Epidermal melanocyte (primary cell): ENCODE measurements around the gene KCNQ1.
"Not testable (repeated sequence)": the region's sequence is repeated elsewhere in the genome, so short reads cannot be mapped to it uniquely, and the experiment has no call there.

Experiments used
- DNase-seq: peaks from one replicate; pipeline ENCODE4 v3.0.0; 2011; ENCODE audit warnings: low spot score; ENCODE audit not compliant: insufficient read length

KCNQ1 gene

GRCh38 chr11:2590131-2590964 is 145.5 kb downstream of the KCNQ1 start:
- DNase-seq = no peak

GRCh38 chr11:2590965-2591754 is 146.4 kb downstream of the KCNQ1 start:
- DNase-seq = no peak

- no peak for DNase-seq
Measured at GRCh38 chr11:2591805-2592204, 147.0 kb downstream of the KCNQ1 start.

GRCh38 chr11:2592559-2593392 is 148.0 kb downstream of the KCNQ1 start:
- DNase-seq = no peak

DNA sequence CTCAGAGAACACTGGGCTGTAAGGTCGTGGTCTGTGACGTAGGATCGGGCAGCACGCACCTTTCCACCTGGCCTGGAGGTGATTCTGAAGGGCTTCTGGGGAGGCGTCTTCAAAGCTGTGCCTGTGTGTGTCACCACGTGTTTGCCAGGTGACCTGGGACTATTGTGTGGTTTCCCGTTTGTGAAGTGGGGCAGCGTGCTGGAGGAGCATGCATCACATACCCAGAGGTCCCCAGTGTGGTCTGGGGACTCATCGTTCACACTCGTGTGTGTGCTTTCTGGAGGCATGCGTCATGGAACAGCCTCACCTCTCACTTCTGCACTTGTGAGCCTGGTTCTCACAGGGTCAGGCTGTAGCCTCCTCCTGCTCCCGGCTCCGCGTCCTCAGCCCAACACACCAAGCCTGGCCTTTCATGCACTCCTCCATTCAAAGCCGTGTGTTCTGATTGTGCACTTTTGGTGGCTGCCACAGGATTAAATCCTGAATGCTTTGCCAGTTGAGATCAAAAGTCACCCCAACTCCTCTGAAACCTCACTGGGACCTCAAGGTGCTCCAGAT is 148.7 kb downstream of the KCNQ1 start:
- DNase-seq = no peak

GRCh38 chr11:2594267-2594666 is 149.5 kb downstream of the KCNQ1 start:
- no peak for DNase-seq

DNA sequence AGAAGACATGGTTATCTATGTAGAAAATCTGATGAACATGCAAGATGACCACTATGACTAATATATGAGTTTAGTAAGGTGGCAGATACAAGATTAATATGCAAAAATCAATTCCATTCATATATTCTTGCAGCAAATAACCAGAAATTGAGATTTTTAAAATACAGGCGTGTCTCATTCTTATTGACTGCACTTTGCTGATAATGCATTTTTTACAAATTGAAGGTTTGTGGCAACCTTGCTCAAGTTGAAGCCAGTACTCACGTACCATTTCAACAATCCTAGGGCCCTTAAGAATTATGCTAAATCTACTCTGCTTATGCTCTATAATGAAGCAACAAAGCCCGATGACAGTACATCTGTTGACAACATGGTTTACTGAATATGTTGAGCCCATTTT is 150.4 kb downstream of the KCNQ1 start:
- no peak for DNase-seq

DNA sequence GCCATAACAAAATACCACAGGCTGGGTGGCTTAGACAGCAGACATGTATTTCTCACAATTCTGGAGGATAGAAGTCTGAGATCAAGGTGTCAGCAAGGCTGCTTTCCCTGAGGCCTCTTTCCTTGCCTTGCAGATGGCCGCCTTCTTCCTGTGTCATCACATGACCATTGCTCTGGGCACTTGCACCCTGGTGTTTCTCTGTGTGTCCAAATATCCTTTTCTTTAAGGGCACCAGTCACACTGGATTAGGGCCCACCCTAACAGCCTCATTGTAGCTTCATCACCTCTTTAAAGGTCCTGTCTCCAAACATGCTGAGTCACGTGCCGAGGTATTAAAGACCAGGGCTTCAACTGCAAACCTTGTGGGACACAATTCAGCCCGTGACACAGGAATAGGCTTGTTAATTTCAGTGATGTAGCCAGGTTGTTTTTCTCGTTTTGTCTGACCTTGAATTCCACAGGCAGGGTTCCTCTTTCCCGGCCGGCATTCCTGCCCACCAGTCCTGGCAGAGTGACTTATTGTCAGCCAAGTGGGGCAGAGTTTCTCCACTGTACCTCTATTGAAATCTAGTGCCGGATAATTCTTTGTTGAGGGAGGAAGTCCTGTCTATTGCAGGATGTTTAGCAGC is 154.9 kb downstream of the KCNQ1 start:
- no peak for DNase-seq

GRCh38 chr11:2609345-2609744 is 164.5 kb downstream of the KCNQ1 start:
- DNase-seq = no peak

DNA sequence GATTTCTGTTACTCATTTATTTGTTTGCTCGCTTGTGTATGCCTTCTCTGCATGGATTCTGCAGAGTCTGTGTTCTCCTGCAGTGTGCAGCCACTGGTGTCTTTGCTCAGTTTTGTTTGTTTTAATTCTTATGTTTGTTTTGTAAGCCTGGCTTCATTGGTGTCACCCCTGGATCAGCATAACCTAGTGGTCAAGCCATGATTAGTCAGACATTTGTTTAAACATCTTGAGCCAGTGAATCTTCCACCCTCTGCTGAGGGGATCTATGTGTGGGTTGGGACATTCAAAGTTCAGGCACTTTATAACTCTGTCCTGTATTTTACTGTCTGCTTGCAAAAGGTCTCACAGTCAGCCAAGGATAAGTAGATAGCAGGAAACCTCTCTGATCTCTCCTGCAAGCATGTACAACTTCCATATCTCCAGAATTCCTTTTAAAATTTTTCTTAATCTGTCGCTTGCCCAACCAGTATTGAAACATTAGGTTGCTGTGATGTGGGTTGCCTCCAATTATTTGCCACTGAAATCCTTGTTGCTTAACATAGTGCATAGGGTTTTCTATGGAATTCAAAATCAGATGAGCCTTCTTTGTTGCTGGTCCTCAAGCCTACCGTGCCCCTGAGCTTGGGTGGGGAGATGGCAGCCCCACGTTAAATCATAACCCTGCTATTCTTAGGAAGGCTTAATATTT is 168.2 kb downstream of the KCNQ1 start:
- no peak for DNase-seq

DNA sequence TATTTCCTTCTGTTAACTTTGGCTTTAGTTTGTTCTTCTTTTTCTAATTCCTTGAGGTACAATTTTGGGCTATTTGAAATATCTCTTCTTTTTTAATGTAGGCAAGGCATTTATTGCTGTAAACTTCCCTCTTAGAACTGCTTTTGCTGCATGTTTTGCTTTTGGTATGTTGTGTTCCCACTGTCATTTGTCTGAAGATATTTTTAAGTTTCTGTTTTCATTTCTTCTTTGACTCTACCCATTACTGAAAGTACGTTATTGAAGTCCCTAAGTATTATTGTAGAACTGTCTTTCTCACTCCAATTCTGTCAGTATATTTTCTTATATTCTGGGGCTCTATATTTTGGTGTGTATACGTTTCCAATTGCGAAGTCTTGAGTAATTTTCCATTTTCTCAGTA is 177.1 kb downstream of the KCNQ1 start:
- no peak for DNase-seq

- DNase-seq = no peak
Measured at GRCh38 chr11:2625183-2625582, 180.4 kb downstream of the KCNQ1 start.

GRCh38 chr11:2630679-2631078 is 185.9 kb downstream of the KCNQ1 start:
- no peak for DNase-seq

GRCh38 chr11:2631161-2631560 is 186.4 kb downstream of the KCNQ1 start:
- DNase-seq = no peak

- not testable (repeated sequence) for DNase-seq
Measured at GRCh38 chr11:2639763-2640162, 195.0 kb downstream of the KCNQ1 start.

DNA sequence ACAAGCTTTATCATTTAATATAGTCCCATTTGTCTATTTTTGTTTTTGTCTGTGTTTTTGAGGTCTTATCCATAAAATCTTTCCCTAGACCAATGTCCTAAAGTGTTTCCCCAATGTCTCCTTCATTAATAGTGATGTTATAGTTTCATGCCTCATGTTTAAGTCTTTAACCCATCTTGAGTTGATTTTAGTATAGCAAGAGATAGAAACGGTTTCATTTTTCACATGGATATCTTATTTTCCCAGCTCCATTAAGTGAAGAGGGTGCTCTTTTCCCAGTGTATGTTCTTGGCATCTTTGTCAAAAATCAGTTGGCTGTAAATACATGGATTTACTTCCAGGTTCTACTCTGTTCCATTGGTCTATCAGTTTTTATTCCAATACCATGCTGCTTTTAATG is 196.8 kb downstream of the KCNQ1 start:
- DNase-seq = no peak

- no peak for DNase-seq
Measured at GRCh38 chr11:2643746-2644145, 198.9 kb downstream of the KCNQ1 start.

DNA sequence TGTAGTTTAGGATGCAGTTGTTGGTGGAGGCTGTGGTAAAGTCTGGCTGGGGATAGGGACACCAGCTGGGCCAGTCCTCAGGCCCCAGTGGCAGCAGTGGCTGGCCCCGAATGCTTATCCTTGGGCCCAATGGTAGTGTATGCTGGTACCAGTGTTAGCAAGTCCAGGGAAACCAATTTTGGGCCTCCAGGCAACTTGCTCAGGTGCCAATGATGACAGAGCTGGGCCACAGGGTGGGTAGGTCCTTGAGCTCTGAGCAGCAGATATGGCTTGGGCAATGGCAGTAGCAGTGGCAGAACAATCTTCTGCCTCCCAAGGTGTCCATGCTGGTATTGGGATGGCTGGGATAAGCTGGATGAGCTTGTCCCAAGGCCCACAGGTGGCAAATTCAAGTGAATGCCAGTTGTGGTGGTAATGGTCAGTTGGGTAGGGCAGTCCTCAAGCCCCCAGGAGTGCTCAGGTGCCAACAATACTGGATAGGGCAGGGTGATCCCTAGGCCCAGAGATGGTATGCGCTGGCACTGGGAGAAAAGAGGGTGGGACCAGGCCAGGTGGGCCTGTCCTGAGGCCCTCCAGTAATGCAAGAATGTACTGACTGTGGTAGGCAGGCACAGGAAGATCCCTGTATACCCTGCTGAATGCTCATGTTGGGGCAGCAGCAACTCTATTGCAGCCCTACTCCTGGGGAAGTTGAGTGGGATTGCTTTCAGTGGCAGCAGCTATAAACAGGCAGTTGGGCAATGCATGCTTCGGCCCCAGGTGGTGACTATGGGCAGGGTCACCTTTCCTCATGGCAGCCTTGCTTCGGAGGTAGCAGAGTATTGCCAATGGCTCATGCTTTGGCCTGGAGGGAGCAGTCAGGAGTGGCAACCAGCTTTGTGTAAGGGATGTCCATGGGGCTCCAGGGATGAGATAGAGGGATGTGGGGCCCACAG is 200.3 kb downstream of the KCNQ1 start:
- DNase-seq = no peak

GRCh38 chr11:2645779-2646118 is 200.9 kb downstream of the KCNQ1 start:
- no peak for DNase-seq
